Right renal cortex interstitium (tissue), 3 donors: ENCODE results near the gene BBLN. TPM values are rescaled to one million over a fixed set of nuclear protein-coding genes. Genes with fewer than 3 reads are reported as not detected.
"Not testable (repeated sequence)": the region's sequence is repeated elsewhere in the genome, so short reads cannot be mapped to it uniquely, and the experiment has no call there.

Experiments
- DNase-seq, 3 donors: peaks; one replicate each; pipeline ENCODE4 v3.0.0-alpha.2; 2013; ENCODE audit warnings: low read depth in 3 of 3, low spot score in 2 of 3
- polyA plus RNA-seq, 3 donors: library from polyadenylated mRNA; unstranded; fragments of 120-200 nt; gene quantifications; one replicate each; pipeline ENCODE4 v1.2.1, GENCODE V29; 2013; ENCODE audit not compliant: insufficient read length in 3 of 3

BBLN gene
- polyA plus RNA-seq, 3 donors, result 27.6 to 36.7 (median 30.9) TPM

DNA sequence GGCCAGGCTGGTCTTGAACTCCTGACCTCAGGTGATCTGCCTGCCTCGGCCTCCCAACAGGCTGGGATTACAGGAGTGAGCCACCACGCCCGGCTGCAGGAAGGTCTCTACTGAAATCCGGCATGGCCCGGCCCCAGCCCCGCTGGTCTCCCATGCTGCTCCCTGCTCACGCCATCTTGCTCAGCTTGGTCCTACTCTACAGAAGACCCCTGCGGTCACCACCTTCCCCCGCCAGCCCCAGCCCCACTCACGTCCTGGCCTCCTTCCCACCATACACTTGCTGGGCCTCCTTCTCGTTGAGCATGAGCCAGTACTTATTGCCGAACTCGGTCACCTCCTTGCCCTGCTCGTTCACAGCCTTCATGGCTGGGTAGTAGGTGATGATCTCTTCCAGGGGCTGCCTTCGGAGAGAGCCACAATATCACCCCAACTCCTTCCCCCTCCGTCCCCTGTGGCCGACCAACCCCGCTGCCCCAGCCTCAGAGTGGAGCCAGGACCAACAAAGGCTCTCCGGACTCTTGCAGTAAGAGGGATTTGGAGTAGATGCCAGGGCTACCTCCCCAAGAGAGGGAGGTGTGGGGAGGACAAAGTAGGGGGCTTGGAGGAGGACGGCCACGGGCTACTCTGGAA, 36.5 kb upstream of the BBLN start:
- no peak for DNase-seq

DNA sequence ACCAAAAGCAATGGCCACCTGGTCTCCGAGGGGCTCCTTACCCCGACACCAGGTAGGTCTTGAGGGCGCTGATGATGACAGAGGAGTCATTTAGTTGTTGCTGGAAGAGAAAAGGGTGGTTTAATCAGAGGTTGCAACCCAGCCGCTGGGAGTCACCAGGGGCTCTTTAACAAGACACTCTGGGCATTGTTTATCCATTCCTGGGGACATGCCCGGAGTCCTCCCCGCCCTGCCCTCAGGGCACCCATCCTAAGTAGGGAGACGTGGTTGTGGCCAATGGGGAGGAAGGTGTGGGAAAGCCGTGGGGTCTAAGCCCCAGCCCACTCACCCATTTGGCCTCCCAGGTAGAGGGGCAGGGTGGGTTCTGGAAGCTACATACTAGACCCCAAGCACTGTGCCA, 35.6 kb upstream of the BBLN start:
- DNase-seq, result no peak

DNA sequence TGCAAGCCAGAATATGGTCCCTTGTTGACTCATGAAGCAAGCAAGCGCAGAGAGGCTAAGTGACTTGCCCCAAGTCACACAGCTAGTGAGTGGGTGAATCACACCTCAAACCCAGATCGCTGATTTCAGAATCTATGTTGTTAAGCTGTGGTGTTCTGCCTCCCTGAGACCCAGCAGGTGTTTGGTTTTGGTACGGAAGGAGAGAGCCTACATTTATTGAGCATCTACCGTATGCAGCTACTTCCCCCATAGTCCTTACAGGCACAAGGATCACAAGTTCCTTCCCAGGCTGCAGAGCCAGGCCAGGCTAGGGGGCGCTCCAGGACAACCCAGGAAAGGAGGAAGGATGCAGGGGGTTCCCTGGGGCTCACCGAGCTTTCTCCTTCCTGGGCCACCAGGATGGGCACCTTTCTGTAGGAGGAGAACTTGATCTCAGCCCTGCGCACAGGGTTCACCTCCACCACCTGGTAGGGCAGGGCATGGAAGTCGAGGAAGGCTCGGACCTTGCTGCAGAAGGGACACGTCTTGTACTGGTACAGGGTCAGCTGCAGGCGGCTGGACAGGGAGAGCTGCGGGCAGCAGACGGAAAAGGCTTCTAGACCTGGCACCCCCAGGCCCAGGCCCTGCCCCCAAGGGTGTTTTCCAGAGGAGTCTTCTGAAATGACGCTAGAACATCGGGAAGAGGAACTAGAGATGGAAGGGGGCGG, 35.0 kb upstream of the BBLN start:
- no peak for DNase-seq

- no peak for DNase-seq
Measured at GRCh38 chr9:128125580-128126354, 34.3 kb upstream of the BBLN start.

- DNase-seq, result peak; percentile 50 to 78 (median 75)
Measured at GRCh38 chr9:128127568-128127989, 32.5 kb upstream of the BBLN start, which contains the start of gene PTGES2. Gene PTGES2, minus strand, starts transcription at chr9:128127729. Its CDS starts 12 bp downstream, at chr9:128127717.

GRCh38 chr9:128127990-128128835, 31.9 kb upstream of the BBLN start:
- peak; percentile 87 to 92 (median 89) for DNase-seq

DNA sequence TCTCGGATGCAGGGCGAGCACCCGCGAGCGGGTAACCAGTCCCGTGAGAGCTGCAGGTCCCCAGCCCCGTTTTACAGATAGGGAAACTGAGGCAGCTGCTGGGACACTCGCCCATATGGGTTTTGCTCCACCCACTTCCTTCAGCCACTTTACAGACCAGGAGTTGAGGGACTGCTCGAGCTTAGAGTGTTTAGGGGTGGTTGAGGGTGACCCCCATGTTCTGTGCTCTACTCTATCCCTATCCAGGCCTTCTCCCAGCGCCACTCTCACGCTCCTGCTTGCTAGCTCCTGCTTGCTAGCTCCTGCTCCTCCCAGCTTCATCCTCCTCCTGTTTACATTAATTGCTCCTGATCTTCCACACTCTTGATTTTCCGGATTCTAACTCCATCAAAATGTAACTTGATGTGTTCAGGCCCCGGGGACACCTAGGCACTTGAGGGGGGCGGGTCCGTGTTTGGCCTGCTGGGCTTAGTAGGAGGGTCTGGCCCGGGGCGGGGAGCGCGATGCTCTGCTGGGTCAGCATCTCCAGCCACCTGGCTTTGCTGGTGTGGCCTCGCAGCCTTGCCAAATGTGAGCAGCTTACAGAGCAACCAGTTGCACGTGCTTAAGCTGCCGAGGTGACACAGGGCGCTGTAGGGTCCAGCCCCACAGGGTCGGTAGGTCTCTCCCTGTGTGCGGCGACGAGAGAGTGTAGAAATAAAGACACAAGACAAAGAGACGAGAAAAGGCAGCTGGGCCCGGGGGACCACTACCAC, 31.1 kb upstream of the BBLN start:
- DNase-seq, result no peak

DNA sequence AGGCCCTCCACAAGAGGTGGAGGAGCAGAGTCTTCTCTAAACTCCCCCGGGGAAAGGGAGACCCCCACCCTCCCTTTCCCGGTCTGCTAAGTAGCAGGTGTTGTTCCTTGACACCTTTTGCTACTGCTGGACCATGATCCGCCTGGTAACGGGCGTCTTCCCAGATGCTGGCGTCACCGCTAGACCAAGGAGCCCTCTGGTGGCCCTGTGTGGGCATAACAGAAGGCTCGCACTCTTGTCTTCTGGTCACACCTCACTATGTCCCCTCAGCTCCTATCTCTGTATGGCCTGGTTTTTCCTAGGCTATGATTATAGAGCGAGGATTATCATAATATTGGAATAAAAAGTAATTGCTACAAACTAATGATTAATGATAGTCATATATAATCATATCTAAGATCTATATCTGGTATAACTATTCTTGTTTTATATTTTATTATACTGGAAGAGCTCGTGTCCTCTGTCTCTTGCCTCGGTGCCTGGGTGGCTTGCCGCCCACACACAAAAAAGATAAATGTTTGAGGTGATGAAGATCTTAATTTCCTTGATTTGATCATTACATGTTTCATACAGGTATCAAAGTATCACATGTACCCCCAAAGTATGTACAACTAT, 30.0 kb upstream of the BBLN start:
- not testable (repeated sequence) for DNase-seq

GRCh38 chr9:128130651-128131050, 29.4 kb upstream of the BBLN start:
- DNase-seq, result not testable (repeated sequence)

- not testable (repeated sequence) for DNase-seq
Measured at GRCh38 chr9:128131346-128131745, 28.7 kb upstream of the BBLN start.

- not testable (repeated sequence) for DNase-seq
Measured at GRCh38 chr9:128132139-128132538, 27.9 kb upstream of the BBLN start.

DNA sequence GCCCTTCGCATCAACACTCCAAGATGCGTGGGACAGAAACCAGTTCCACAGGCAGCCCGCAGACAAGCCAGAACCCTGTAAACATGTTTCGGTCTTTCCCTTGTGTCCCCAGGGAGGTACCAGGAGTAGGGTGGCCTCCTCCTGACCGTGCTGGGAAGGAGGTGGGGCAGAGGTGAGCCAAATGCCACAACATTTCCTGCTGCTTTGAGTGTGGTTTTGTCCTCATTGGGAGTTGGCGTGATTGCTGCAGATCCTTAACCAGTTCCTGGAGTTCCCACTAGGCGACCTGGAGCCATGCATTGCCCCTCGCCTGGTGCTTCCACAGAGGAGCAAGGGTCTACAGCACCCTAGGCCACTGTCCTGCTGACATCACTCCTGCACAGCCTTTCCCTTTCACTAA, 24.5 kb upstream of the BBLN start:
- not testable (repeated sequence) for DNase-seq

GRCh38 chr9:128136816-128137793, 23.0 kb upstream of the BBLN start:
- DNase-seq, result no peak

DNA sequence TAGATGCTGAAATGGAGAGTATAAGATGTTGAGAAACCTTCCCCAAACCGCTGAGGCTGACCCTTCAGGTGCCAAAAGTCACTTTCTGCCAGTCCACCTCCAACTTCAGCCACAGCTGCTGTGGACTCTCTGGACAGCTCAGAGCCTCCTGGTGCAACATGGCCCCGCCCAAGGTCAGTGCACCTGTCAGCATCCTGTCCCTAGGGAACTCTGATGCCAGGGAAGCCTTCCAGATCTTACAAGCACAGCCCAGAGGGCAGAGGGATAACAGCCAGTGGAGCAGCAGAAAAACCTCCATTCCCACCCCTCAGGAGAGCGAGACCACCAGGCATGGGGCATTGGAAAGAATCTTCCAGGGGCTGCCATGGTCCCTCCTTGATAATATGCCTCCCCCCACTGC, 22.1 kb upstream of the BBLN start:
- DNase-seq, result no peak

GRCh38 chr9:128139621-128140020, 20.4 kb upstream of the BBLN start:
- no peak for DNase-seq

GRCh38 chr9:128141604-128142003, 18.5 kb upstream of the BBLN start:
- DNase-seq, result no peak

GRCh38 chr9:128142061-128142460, 18.0 kb upstream of the BBLN start:
- DNase-seq, result no peak

- no peak for DNase-seq
Measured at GRCh38 chr9:128142596-128142995, 17.5 kb upstream of the BBLN start.
